ENCODE data around the gene CLEC4D. TPM values are rescaled to one million over a fixed set of nuclear protein-coding genes. Genes with fewer than 3 reads are reported as not detected.
"Not testable (repeated sequence)": the region's sequence is repeated elsewhere in the genome, so short reads cannot be mapped to it uniquely, and the experiment has no call there.

CLEC4D gene
- polyA plus RNA-seq, 1 donor (not counting 4 experiments of a cell fraction or from before 2014, with no cell fraction given) = not detected

- H3K4me2 ChIP-seq (ENCODE audit: control insufficient read depth, extremely low read depth, insufficient read depth, low read depth, low read length) = no peak overlapping the region
- no peaks in the 10 kb centered on the region for H3K79me2 ChIP-seq (ENCODE audit: control insufficient read depth, insufficient read depth, low read length)
- no peaks in the 10 kb centered on the region for H3K27me3 ChIP-seq (ENCODE audit: control insufficient read depth, extremely low read depth, insufficient read depth, low read length)
- TF ChIP-seq, protein P1, sequence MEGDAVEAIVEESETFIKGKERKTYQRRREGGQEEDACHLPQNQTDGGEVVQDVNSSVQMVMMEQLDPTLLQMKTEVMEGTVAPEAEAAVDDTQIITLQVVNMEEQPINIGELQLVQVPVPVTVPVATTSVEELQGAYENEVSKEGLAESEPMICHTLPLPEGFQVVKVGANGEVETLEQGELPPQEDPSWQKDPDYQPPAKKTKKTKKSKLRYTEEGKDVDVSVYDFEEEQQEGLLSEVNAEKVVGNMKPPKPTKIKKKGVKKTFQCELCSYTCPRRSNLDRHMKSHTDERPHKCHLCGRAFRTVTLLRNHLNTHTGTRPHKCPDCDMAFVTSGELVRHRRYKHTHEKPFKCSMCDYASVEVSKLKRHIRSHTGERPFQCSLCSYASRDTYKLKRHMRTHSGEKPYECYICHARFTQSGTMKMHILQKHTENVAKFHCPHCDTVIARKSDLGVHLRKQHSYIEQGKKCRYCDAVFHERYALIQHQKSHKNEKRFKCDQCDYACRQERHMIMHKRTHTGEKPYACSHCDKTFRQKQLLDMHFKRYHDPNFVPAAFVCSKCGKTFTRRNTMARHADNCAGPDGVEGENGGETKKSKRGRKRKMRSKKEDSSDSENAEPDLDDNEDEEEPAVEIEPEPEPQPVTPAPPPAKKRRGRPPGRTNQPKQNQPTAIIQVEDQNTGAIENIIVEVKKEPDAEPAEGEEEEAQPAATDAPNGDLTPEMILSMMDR (optimal IDR thresholded peaks at IDR 0.05 in 1 of 3, IDR thresholded peaks at IDR 0.05 in 1 of 3, conservative IDR thresholded peaks at IDR 0.05 in 1 of 3; ENCODE audit: extremely low read depth in 1 of 3, insufficient read depth in 2 of 3, low read length in 3 of 3) = no peak
- TF ChIP-seq EZH2 (IDR thresholded peaks at IDR 0.05; ENCODE audit: low read length) = no peak
- H3K4me1 ChIP-seq (ENCODE audit: control insufficient read depth, extremely low read depth, insufficient read depth, low read length) = no peaks in the 10 kb centered on the region
- H2AFZ ChIP-seq (ENCODE audit: control insufficient read depth, low read length) = no peak overlapping the region
- no peak overlapping the region for H3K4me3 ChIP-seq (ENCODE audit: control insufficient read depth in 2 of 3, extremely low read depth in 1 of 3, insufficient read depth in 2 of 3, low read depth in 1 of 3, low read length in 3 of 3)
- dilution Hi-C loops (cut with MboI; ENCODE audit: extremely low pct_ligation_motif_present, low sequenced_read_pairs) = no loop called here
- FAIRE-seq (no peak), DNase-seq (ENCODE audit: low read depth, low spot score) (no peak)
- H3K36me3 ChIP-seq (ENCODE audit: control insufficient read depth in 2 of 2, extremely low read depth in 1 of 2, insufficient read depth in 2 of 2, low read length in 2 of 2) = no peaks in the 10 kb centered on the region
- H3K9me3 ChIP-seq (ENCODE audit: control insufficient read depth, low read depth, low read length) = no peaks in the 10 kb centered on the region
- no peaks in the 10 kb centered on the region for H4K20me1 ChIP-seq (ENCODE audit: control insufficient read depth, extremely low read depth, insufficient read depth, low read length)
- no peak overlapping the region for H3K27ac ChIP-seq (ENCODE audit: control insufficient read depth, insufficient read depth, low read length)
- no peaks in the 10 kb centered on the region for H3K9me1 ChIP-seq (ENCODE audit: control insufficient read depth, extremely low read depth, insufficient read depth, low read length)
- no peak overlapping the region for H3K9ac ChIP-seq (ENCODE audit: control insufficient read depth, extremely low read depth, insufficient read depth, low read length)
These were observed 51.4 kb downstream of the CLEC4D start for GRCh38 chr12:8564656-8565055.

DNA sequence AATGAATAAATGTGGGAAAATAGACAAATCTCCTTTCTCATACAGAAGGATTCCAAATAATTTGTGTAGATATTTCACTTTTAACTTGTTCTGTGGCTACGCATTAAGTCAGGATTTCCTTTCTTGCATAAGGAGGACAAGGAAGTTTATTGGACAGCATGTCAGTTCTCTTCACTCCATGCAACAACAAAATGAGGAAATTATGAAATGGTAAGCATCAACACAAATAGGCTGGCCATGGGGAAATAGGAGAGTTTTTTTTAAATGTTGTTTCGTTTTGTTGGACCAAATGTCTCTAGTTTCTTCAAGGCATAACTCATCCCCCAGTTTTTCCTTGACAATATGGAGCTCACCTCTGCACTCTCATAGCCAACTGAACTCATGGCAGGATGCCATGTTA, 52.7 kb downstream of the CLEC4D start:
- H4K20me1 ChIP-seq (ENCODE audit: control insufficient read depth, extremely low read depth, insufficient read depth, low read length); H3K9me3 ChIP-seq (ENCODE audit: control insufficient read depth, low read depth, low read length); H3K4me3 ChIP-seq (ENCODE audit: control insufficient read depth in 2 of 3, extremely low read depth in 1 of 3, insufficient read depth in 2 of 3, low read depth in 1 of 3, low read length in 3 of 3); H2AFZ ChIP-seq (ENCODE audit: control insufficient read depth, low read length); FAIRE-seq; H3K4me1 ChIP-seq (ENCODE audit: control insufficient read depth, extremely low read depth, insufficient read depth, low read length); DNase-seq (ENCODE audit: low read depth, low spot score); H3K9me1 ChIP-seq (ENCODE audit: control insufficient read depth, extremely low read depth, insufficient read depth, low read length); H3K9ac ChIP-seq (ENCODE audit: control insufficient read depth, extremely low read depth, insufficient read depth, low read length); H3K4me2 ChIP-seq (ENCODE audit: control insufficient read depth, extremely low read depth, insufficient read depth, low read depth, low read length); H3K36me3 ChIP-seq (ENCODE audit: control insufficient read depth in 2 of 2, extremely low read depth in 1 of 2, insufficient read depth in 2 of 2, low read length in 2 of 2); H3K27ac ChIP-seq (ENCODE audit: control insufficient read depth, insufficient read depth, low read length); dilution Hi-C loops (cut with MboI; ENCODE audit: extremely low pct_ligation_motif_present, low sequenced_read_pairs); H3K27me3 ChIP-seq (ENCODE audit: control insufficient read depth, extremely low read depth, insufficient read depth, low read length); H3K79me2 ChIP-seq (ENCODE audit: control insufficient read depth, insufficient read depth, low read length): not testable (repeated sequence)

DNA sequence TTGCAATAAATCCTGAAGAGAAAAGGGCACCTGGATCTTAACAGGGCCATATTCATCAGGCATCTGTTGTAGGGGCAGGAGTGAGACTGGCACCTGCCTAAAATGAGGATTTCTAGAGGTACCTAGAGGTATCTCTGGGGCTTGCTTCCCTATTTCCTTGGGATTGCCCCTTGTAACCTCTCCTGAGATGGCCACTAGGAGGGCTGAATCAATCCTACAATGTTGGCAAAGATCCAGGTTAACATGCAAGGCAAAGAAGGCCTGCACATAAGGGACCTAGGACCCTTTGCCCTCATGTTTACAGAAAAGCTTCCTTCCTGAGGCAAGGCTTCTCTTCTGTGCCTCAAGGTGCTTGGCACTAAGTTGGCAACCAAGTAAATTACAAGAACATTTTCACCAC, 53.2 kb downstream of the CLEC4D start:
- Histone ChIP-seq H3K79me2 (ENCODE audit: control insufficient read depth, insufficient read depth, low read length) (no peaks in the 10 kb centered on the region), H3K4me1 (ENCODE audit: control insufficient read depth, extremely low read depth, insufficient read depth, low read length) (no peaks in the 10 kb centered on the region), H4K20me1 (ENCODE audit: control insufficient read depth, extremely low read depth, insufficient read depth, low read length) (no peaks in the 10 kb centered on the region), H3K27ac (ENCODE audit: control insufficient read depth, insufficient read depth, low read length) (no peak overlapping the region), H3K9me3 (ENCODE audit: control insufficient read depth, low read depth, low read length) (no peaks in the 10 kb centered on the region), H3K9me1 (ENCODE audit: control insufficient read depth, extremely low read depth, insufficient read depth, low read length) (no peaks in the 10 kb centered on the region), H3K4me2 (ENCODE audit: control insufficient read depth, extremely low read depth, insufficient read depth, low read depth, low read length) (no peak overlapping the region), H3K9ac (ENCODE audit: control insufficient read depth, extremely low read depth, insufficient read depth, low read length) (no peak overlapping the region), H3K4me3 (ENCODE audit: control insufficient read depth in 2 of 3, extremely low read depth in 1 of 3, insufficient read depth in 2 of 3, low read depth in 1 of 3, low read length in 3 of 3) (no peak overlapping the region), H3K36me3 (ENCODE audit: control insufficient read depth in 2 of 2, extremely low read depth in 1 of 2, insufficient read depth in 2 of 2, low read length in 2 of 2) (no peaks in the 10 kb centered on the region), H2AFZ (ENCODE audit: control insufficient read depth, low read length) (no peak overlapping the region), H3K27me3 (ENCODE audit: control insufficient read depth, extremely low read depth, insufficient read depth, low read length) (no peaks in the 10 kb centered on the region)
- dilution Hi-C loops (cut with MboI; ENCODE audit: extremely low pct_ligation_motif_present, low sequenced_read_pairs) = no loop called here
- DNase-seq (ENCODE audit: low read depth, low spot score) (no peak), FAIRE-seq (no peak)
- TF ChIP-seq EZH2 (IDR thresholded peaks at IDR 0.05; ENCODE audit: low read length) = no peak

Small RNAs within 50 kb of the gene (small RNA-seq; reads per million reads assigned to genes)
- gene RNU6-275P (ENCODE audit: insufficient read length in 3 of 3, low read depth in 3 of 3, low replicate concordance in 1 of 3) = 0 reads per million in 3 experiments

Other genes with a start within 250 kb of the CLEC4D start
- gene CLEC6A, start 57.5 kb upstream of the CLEC4D start, polyA plus RNA-seq = not detected in 3 replicates
- gene CLEC4E, start 27.4 kb downstream of the CLEC4D start, polyA plus RNA-seq = not detected in 3 replicates
- gene AICDA, start 99.4 kb downstream of the CLEC4D start, polyA plus RNA-seq = not detected in 3 replicates
- 295 to 394 TPM (median 317 TPM) in 3 replicates for gene MFAP5, start 149.3 kb downstream of the CLEC4D start, polyA plus RNA-seq
- 25.4 to 51.1 TPM (median 31.6 TPM) in 3 replicates for gene RIMKLB, start 184.5 kb downstream of the CLEC4D start, polyA plus RNA-seq

Data from keratinocyte (primary cell).